OCI-LY1 (cell line): ENCODE data around the gene TMEM266.

ENCODE experiments used
- H2AFZ ChIP-seq: fragments of 200-600 bp; sonication (generic), shearing (Covaris generic); 2 replicates; pipeline ENCODE4 v1.6.0; 2014; ENCODE audit warnings: antibody characterized with exemption, mild to moderate bottlenecking, low read length
- H3F3A ChIP-seq: fragments of 200-600 bp; sonication (generic), shearing (Covaris generic); 2 replicates; pipeline ENCODE4 v1.6.0; 2014; ENCODE audit warnings: mild to moderate bottlenecking, antibody characterized with exemption, low read length, moderate library complexity; ENCODE audit not compliant: insufficient read depth
- H3K27ac ChIP-seq: fragments of 200-600 bp; sonication (generic); 2 replicates; pipeline ENCODE4 v1.5.1; 2014; ENCODE audit warnings: low read length, mixed run types, mild to moderate bottlenecking, low read depth; ENCODE audit not compliant: poor library complexity, severe bottlenecking
- H3K27me3 ChIP-seq: fragments of 200-600 bp; sonication (generic); 2 replicates; pipeline ENCODE4 v1.6.0; 2014; ENCODE audit warnings: antibody characterized with exemption, mild to moderate bottlenecking, low read length, moderate library complexity; ENCODE audit not compliant: insufficient read depth
- H3K36me3 ChIP-seq: fragments of 200-600 bp; sonication (generic); 2 replicates; pipeline ENCODE4 v1.6.1; 2014; ENCODE audit warnings: mild to moderate bottlenecking, antibody characterized with exemption, low read length, moderate library complexity, mixed read lengths; ENCODE audit not compliant: insufficient read depth
- H3K4me1 ChIP-seq: fragments of 200-600 bp; sonication (generic); 2 replicates; pipeline ENCODE4 v1.5.1; 2014; ENCODE audit warnings: mild to moderate bottlenecking, low read length, moderate library complexity; ENCODE audit not compliant: insufficient read depth, severe bottlenecking
- H3K4me2 ChIP-seq: fragments of 200-600 bp; sonication (generic), shearing (Covaris generic); 2 replicates; pipeline ENCODE4 v1.6.1; 2014; ENCODE audit warnings: low read length
- H3K4me3 ChIP-seq: fragments of 200-600 bp; sonication (generic); 2 replicates; pipeline ENCODE4 v1.5.1; 2014; ENCODE audit warnings: low read length, low read depth, mild to moderate bottlenecking, mixed read lengths; ENCODE audit not compliant: poor library complexity, severe bottlenecking
- H3K79me2 ChIP-seq: fragments of 200-600 bp; shearing (Covaris generic); 2 replicates; pipeline ENCODE4 v1.6.1; 2016; ENCODE audit warnings: mixed run types, low read length, mixed read lengths; ENCODE audit not compliant: insufficient read depth
- H3K9ac ChIP-seq: fragments of 200-600 bp; sonication (generic), shearing (Covaris generic); 2 replicates; pipeline ENCODE4 v1.6.1; 2014; ENCODE audit warnings: mild to moderate bottlenecking, low read length, mixed read lengths
- H3K9me2 ChIP-seq: fragments of 200-600 bp; sonication (generic), shearing (Covaris generic); 2 replicates; pipeline ENCODE4 v1.6.1; 2014; ENCODE audit warnings: low read depth, mild to moderate bottlenecking, low read length, mixed read lengths
- H3K9me3 ChIP-seq: fragments of 200-600 bp; shearing (Covaris generic); 2 replicates; pipeline ENCODE4 v1.6.1; 2014; ENCODE audit warnings: low read length, mixed read lengths
- H4K20me1 ChIP-seq: fragments of 200-600 bp; sonication (generic), shearing (Covaris generic); 2 replicates; pipeline ENCODE4 v1.6.0; 2016; ENCODE audit warnings: mild to moderate bottlenecking, low read length; ENCODE audit not compliant: insufficient read depth
- CTCF ChIP-seq: fragments of 200-600 bp; sonication (generic), shearing (Covaris generic); IDR thresholded peaks from 2 replicates; pipeline ENCODE4 v1.5.1; 2017; ENCODE audit warnings: mild to moderate bottlenecking, antibody characterized with exemption, low read length, moderate library complexity, mixed read lengths
- EZH2 ChIP-seq: fragments of 200-600 bp; sonication (generic), shearing (Covaris generic); IDR thresholded peaks from 2 replicates; pipeline ENCODE4 v1.8.0; 2017; ENCODE audit warnings: borderline replicate concordance, mixed run types, mild to moderate bottlenecking, antibody characterized with exemption, low read length, moderate library complexity, mixed read lengths

The TMEM266 gene

DNA sequence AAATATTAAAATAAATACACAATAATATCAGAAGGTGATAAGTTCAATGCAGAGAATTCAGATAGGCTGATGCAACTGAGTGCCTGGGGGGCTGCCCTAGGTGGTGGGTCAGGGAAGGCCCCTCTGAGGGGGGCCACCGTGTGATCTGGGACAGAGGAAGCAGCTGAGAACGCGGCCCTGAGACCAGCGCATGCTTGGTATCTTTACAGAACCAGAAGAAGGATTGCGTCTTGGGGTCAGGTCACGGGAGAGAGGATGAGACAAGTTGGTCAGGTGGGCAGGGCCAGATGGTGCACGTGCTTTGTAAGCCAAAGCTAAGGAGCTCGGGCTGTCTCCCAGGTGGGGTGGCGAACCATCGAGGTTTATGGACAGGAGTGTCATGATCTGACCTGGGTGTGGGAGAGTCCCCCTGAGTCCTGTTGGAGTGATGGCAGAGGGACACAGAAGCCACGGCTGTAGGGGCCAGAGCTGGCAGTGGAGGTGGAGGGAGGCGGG lies 130.3 kb downstream of the TMEM266 start:
- Histone ChIP-seq H3K9me2 (no peaks in the 10 kb centered on the region), H3K4me3 (no peak overlapping the region), H2AFZ (no peak overlapping the region), H4K20me1 (no peaks in the 10 kb centered on the region), H3K79me2 (no peaks in the 10 kb centered on the region), H3K27me3 (no peaks in the 10 kb centered on the region; the same call in 1 of the 2 replicates), H3K36me3 (no peaks in the 10 kb centered on the region), H3K9ac (no peak overlapping the region), H3K4me2 (no peak overlapping the region), H3F3A (no peaks in the 10 kb centered on the region), H3K9me3 (no peaks in the 10 kb centered on the region), H3K27ac (no peak overlapping the region), H3K4me1 (peaks cover 10% of the 10 kb centered on the region)
- no peak for TF ChIP-seq EZH2
- TF ChIP-seq CTCF, result no peak

DNA sequence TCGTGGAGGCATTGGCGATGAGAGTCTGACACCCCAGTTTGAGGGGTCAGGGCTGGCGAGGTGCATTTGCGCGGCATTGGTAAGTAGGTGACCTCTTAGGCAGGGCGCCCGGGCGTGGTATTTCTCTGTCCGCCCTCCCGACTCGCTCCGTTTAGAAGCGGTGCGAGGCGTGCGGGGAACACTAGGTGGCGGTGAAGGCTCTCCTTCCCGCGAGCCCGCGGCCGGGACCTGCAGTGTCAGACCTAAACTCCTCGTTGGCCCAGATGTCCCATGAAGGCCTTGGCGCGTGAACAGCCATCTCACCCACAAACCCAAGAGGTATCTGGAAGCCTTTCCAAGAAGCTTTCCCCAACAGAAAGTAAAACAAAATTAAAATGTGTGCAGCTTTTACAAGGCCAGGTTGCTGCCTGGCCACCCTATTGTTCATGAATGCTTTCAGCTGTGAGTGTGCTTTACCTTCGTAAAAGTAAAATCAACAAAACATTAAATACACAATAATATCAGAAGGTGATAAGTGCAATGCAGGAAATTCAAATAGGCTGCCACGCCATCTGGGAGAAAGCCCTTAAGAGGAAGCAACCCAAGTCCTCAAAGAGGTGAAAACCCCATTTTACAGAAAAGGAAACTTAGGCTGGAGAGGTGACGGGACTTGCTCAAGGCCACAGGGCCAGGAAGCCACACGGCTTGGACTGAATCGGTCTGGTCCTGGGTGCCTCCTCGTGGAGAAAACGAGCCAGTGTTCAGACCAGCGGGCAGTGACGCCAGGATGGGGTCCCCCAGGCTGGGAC lies 131.2 kb downstream of the TMEM266 start:
- Histone ChIP-seq H3K9me2 (no peaks in the 10 kb centered on the region), H3K4me3 (no peak overlapping the region), H3K79me2 (no peaks in the 10 kb centered on the region), H3K36me3 (no peaks in the 10 kb centered on the region), H2AFZ (0 out of 2 replicates have a peak overlapping the region, but pooled peaks have one; percentile 67), H3K27me3 (no peaks in the 10 kb centered on the region; the same call in 1 of the 2 replicates), H3K27ac (no peak overlapping the region), H3K4me2 (peak overlapping the region; percentile 13; the same call in 1 of the 2 replicates), H3F3A (no peaks in the 10 kb centered on the region), H4K20me1 (no peaks in the 10 kb centered on the region), H3K4me1 (peaks cover 10% of the 10 kb centered on the region), H3K9ac (peak overlapping the region; percentile 4; the same call in 1 of the 2 replicates), H3K9me3 (no peaks in the 10 kb centered on the region)
- TF ChIP-seq CTCF, result peak; percentile 85
- TF ChIP-seq EZH2, result no peak

- H3K9ac ChIP-seq, result no peak overlapping the region
- H3K4me2 ChIP-seq, result no peak overlapping the region
- no peak overlapping the region for H3K27ac ChIP-seq
These were observed 131.9 kb downstream of the TMEM266 start for GRCh38 chr15:76191539-76192244.

More at GRCh38 chr15:76191539-76192244, 131.9 kb downstream of the TMEM266 start:
- Histone ChIP-seq H3K79me2 (no peaks in the 10 kb centered on the region), H3K36me3 (no peaks in the 10 kb centered on the region), H2AFZ (no peak overlapping the region), H3F3A (no peaks in the 10 kb centered on the region), H4K20me1 (no peaks in the 10 kb centered on the region), H3K4me1 (peaks cover 10% of the 10 kb centered on the region), H3K9me3 (no peaks in the 10 kb centered on the region), H3K4me3 (no peak overlapping the region), H3K27me3 (no peaks in the 10 kb centered on the region; the same call in 1 of the 2 replicates), H3K9me2 (no peaks in the 10 kb centered on the region)
- no peak for TF ChIP-seq EZH2
- no peak for TF ChIP-seq CTCF
